ENCODE data around the gene WIPF2.

GRCh38 chr17:40301315-40301714 is 82.2 kb downstream of the WIPF2 start:
- TF ChIP-seq CTCF (IDR thresholded peaks at IDR 0.05; ENCODE audit: borderline replicate concordance, extremely low read depth, low read length, poor library complexity, severe bottlenecking), result peak; percentile 39
- no peak for TF ChIP-seq EZH2 (IDR thresholded peaks at IDR 0.05; ENCODE audit: borderline replicate concordance, low read depth, low read length, severe bottlenecking)
